Measurements from ENCODE around the gene SLC43A3.
A peak's percentile ranks its signal among the peaks of the same experiment; 100 is the strongest.

DNA sequence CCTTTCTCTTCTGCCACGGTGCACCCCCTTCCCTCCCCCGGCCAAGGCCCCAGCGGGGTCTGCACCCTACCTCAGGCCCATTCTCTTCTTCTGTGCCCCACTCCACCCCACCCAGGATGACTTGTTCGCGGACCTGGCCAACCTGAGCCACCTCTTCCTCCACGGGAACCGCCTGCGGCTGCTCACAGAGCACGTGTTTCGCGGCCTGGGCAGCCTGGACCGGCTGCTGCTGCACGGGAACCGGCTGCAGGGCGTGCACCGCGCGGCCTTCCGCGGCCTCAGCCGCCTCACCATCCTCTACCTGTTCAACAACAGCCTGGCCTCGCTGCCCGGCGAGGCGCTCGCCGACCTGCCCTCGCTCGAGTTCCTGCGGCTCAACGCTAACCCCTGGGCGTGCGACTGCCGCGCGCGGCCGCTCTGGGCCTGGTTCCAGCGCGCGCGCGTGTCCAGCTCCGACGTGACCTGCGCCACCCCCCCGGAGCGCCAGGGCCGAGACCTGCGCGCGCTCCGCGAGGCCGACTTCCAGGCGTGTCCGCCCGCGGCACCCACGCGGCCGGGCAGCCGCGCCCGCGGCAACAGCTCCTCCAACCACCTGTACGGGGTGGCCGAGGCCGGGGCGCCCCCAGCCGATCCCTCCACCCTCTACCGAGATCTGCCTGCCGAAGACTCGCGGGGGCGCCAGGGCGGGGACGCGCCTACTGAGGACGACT lies 49.3 kb upstream of the SLC43A3 start:
- TF ChIP-seq EZH2 (IDR thresholded peaks at IDR 0.05; ENCODE audit: borderline replicate concordance, low read depth, low read length, severe bottlenecking): peak; percentile 89
- TF ChIP-seq CTCF (IDR thresholded peaks at IDR 0.05; ENCODE audit: extremely low read depth in 1 of 2, insufficient read depth in 1 of 2, low read depth in 1 of 2, low read length in 2 of 2): no peak
- TF ChIP-seq POLR2A (IDR thresholded peaks at IDR 0.05; ENCODE audit: low read depth, low read length): no peak
- no peak for TF ChIP-seq MYC (IDR thresholded peaks at IDR 0.05; ENCODE audit: low read depth, low read length)
- peak; percentile 48 for TF ChIP-seq MAX (IDR thresholded peaks at IDR 0.05; ENCODE audit: insufficient read depth, insufficient read length)
- TF ChIP-seq JUN (IDR thresholded peaks at IDR 0.05; ENCODE audit: borderline replicate concordance, insufficient read depth, insufficient read length, low read depth): no peak
- TF ChIP-seq POLR2AphosphoS5 (IDR thresholded peaks at IDR 0.05; ENCODE audit: insufficient read depth, low read depth, low read length): no peak
- no peak for TF ChIP-seq FOS (IDR thresholded peaks at IDR 0.05; ENCODE audit: borderline replicate concordance, insufficient read depth, low read length)
- TF ChIP-seq GATA2 (IDR thresholded peaks at IDR 0.05; ENCODE audit: insufficient read depth, insufficient read length, low read depth, low read length): no peak
